ENCODE data around the gene CRIP1.

CRIP1 gene

GRCh38 chr14:105471297-105471821, 15.3 kb upstream of the CRIP1 start:
- no peak for DNase-seq

- DNase-seq = no peak
These were observed 14.7 kb upstream of the CRIP1 start for GRCh38 chr14:105471823-105472485.

GRCh38 chr14:105472486-105472991, 14.1 kb upstream of the CRIP1 start:
- no peak for DNase-seq

- DNase-seq = no peak
These were observed 13.5 kb upstream of the CRIP1 start for GRCh38 chr14:105473033-105473676.

DNA sequence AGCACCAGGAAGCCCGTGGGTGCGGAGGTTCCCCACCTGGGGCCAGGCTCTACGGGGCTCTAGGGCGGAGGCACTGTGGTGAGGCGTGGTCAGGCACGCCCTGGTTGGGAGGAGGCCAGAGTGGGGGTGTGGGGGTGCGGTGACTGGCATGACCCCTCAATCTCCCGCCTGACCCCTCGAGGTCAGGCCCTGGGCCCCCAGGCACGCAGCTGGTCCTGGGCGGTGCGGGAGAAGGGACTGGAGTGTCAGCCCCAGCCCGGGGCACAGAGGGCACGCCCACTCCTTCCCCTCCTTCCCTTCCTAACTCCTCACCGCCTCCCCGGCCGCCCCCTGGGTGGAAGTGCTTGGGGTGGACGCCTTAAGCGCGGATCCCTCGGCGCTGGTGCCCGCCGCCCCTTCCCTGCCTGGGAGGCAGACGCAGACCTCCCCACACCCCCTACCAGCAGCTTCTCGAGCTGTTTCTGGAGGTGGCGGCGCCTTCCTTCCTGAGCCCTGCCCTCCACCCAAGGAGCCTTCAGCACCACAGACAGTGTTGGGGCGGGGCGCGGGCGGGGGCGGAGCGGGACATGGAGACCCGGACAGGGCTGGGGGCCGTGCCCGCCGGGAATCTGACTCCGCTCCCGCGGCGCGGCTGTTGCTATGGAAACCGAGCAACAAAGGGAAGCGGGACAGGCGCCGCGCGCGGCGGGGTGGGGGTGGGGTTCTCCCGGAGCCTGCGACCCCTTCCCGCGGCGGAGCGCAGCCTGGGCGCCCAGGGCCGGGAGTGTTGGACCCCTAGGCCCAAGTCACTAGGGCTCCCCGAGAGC, 12.8 kb upstream of the CRIP1 start:
- DNase-seq = peak; percentile 68

GRCh38 chr14:105474483-105475268, 12.0 kb upstream of the CRIP1 start, which contains the start of gene CRIP2:
Gene CRIP2 (plus strand): TSS chr14:105474821. CDS start chr14:105474863, 42 bp downstream.
- peak; percentile 43 for DNase-seq

DNA sequence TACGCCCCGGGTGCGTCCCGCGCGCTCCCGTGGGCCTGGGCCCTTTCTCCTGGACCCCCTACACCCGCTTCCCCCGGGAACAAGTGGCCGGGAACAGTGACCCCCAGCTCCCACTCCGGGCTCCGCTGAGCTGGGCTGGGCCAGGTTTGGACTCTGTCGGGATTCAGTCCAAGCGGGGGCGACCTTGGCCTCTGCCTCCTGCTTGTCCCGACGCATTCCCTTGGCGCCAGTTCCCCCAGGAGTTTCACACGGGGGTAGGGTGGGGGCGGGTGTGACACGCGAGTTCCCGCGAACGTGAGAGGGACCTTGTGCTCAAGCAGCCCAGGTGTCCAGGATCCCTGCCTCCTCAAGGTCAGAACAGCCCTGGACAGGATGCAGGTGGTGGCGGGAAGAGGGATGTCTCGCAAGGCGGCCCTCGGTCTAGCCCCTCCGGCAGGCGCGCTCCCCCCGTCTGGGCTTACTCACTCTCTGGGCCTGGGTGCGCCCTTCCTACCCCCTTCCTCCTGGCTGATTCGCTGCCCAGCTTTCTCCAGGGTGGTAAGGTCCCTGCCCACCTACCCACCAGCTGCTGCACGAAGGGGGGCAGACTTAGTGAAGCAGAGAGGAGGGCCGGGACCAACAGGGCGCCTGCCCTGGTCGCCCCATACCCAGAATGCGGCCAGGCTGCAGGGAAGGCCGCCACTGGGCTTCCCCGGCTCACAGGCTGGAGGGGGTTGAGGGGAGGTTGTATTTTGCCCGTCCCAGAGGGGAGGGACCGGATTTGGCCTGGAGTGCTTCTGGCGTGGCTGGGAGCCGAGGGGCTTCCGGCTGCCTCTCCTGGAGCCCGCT, 11.2 kb upstream of the CRIP1 start:
- no peak for DNase-seq

GRCh38 chr14:105476097-105476830, 10.4 kb upstream of the CRIP1 start:
- DNase-seq = no peak

GRCh38 chr14:105476831-105477659, 9.6 kb upstream of the CRIP1 start:
- no peak for DNase-seq

DNA sequence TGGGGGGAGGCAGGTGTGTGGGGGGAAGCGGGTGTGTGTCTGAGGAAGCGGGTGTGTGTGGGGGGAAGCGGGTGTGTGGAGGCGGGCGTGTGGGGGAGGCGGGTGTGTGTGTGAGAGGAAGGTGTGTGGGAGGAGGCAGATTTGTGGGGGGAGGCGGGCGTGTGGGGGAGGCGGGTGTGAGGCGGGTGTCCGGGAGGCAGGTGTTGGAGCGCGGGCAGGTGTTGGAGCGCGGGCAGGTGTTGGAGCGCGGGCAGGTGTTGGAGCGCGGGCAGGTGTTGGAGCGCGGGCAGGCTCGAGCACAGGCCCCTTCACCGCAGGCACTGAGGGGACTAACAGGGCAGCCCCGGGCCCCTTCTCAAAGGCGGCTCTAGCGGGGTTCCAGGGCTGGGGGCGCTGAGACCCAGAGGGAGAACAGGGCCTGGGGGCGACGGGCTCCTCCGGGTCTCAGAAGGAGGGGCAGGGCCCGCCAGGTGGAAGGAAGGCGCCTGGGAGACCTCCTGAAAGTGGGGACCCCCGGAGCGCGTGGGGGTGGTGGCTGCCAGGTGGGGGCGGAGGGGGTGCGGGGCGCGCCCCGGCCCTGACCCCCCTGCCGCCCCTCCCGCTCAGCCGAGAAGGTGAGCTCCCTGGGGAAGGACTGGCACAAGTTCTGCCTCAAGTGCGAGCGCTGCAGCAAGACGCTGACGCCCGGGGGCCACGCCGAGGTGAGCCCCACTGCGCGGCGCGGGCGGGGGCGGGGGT, 8.9 kb upstream of the CRIP1 start:
- peak; percentile 34 for DNase-seq

DNA sequence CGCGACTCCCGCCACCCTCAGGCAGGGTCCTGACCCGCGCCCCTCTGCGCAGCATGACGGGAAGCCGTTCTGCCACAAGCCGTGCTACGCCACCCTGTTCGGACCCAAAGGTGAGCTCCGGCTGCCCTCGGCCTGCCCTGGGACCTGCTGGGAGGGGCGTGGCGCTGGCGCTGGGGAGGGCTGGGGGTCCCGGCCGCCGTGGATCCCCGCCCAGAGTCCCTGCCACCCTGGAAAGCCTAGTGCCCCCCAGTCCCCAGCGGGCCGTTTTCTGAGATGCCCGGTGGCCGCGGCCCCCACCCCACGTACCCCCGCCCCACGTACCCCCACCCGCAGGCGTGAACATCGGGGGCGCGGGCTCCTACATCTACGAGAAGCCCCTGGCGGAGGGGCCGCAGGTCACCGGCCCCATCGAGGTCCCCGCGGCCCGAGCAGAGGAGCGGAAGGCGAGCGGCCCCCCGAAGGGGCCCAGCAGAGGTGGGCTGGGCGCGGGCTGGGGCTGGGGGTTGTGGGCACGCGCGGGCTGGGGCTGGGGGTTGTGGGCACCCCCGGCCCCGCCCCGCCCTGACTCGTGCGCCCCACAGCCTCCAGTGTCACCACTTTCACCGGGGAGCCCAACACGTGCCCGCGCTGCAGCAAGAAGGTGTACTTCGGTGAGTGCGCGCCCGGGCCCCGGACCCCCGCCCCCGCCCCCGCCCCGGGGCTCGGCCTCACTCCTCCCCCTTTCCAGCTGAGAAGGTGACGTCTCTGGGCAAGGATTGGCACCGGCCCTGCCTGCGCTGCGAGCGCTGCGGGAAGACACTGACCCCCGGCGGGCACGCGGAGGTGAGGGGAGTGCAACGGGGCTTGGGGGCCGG, 8.1 kb upstream of the CRIP1 start:
- no peak for DNase-seq

GRCh38 chr14:105479431-105480158, 7.1 kb upstream of the CRIP1 start:
- no peak for DNase-seq

- DNase-seq = no peak
These were observed 6.4 kb upstream of the CRIP1 start for GRCh38 chr14:105480199-105480746.

GRCh38 chr14:105480807-105481801, 5.6 kb upstream of the CRIP1 start:
- peak; percentile 89 for DNase-seq

GRCh38 chr14:105481886-105482457, 4.7 kb upstream of the CRIP1 start:
- DNase-seq = peak; percentile 81

Measured in stimulated activated CD4-positive, alpha-beta T cell treated with anti-CD3 and anti-CD28 coated beads, Interleukin-4, amount 100 ng/mL, for 1 hour (primary cell).